GM12878 (cell line): ENCODE results near the gene PCDHB9.

Experiments used
- CEBPZ ChIP-seq: fragments of 150-350 bp; IDR thresholded peaks from 2 replicates; pipeline ENCODE4 v1.6.1; 2016; ENCODE audit warnings: low read depth, low read length
- CHD4 ChIP-seq: fragments of 200-600 bp; sonication (generic); IDR thresholded peaks from 2 replicates; pipeline ENCODE4 v1.6.1; 2016; ENCODE audit warnings: mild to moderate bottlenecking
- EZH2 ChIP-seq: IDR thresholded peaks from 2 replicates; pipeline ENCODE4 v1.6.1; 2012; ENCODE audit warnings: low read depth, mild to moderate bottlenecking, control low read depth, inconsistent platforms, low read length, borderline replicate concordance; ENCODE audit not compliant: control insufficient read depth
- POLR2AphosphoS5 ChIP-seq: IDR thresholded peaks from 2 replicates; pipeline ENCODE4 v1.6.1; 2011; ENCODE audit warnings: mild to moderate bottlenecking, low read length, inconsistent platforms
- ZZZ3 ChIP-seq: IDR thresholded peaks from 2 replicates; pipeline ENCODE4 v1.6.1; 2011; ENCODE audit warnings: low read depth; ENCODE audit not compliant: control insufficient read depth, insufficient read length
- TF ChIP-seq, protein P1 (sequence below), 3 experiments: IDR thresholded peaks in 2 of 3; conservative IDR thresholded peaks in 1 of 3; 2 replicates each; pipeline ENCODE4 v1.5.1; 2011; ENCODE audit warnings: low read depth in 3 of 3, low read length in 3 of 3, mild to moderate bottlenecking in 3 of 3, control low read depth in 2 of 3, moderate library complexity in 2 of 3, inconsistent platforms in 1 of 3, mixed read lengths in 1 of 3; ENCODE audit not compliant: control insufficient read depth in 2 of 3, insufficient read depth in 1 of 3; ENCODE audit errors: extremely low read depth in 1 of 3

- TF ChIP-seq ZZZ3 (no peak), POLR2AphosphoS5 (no peak), CEBPZ (no peak), CHD4 (no peak), EZH2 (no peak)
- TF ChIP-seq, protein P1, sequence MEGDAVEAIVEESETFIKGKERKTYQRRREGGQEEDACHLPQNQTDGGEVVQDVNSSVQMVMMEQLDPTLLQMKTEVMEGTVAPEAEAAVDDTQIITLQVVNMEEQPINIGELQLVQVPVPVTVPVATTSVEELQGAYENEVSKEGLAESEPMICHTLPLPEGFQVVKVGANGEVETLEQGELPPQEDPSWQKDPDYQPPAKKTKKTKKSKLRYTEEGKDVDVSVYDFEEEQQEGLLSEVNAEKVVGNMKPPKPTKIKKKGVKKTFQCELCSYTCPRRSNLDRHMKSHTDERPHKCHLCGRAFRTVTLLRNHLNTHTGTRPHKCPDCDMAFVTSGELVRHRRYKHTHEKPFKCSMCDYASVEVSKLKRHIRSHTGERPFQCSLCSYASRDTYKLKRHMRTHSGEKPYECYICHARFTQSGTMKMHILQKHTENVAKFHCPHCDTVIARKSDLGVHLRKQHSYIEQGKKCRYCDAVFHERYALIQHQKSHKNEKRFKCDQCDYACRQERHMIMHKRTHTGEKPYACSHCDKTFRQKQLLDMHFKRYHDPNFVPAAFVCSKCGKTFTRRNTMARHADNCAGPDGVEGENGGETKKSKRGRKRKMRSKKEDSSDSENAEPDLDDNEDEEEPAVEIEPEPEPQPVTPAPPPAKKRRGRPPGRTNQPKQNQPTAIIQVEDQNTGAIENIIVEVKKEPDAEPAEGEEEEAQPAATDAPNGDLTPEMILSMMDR (IDR thresholded peaks at IDR 0.05 in 2 of 3, conservative IDR thresholded peaks at IDR 0.05 in 1 of 3; ENCODE audit: control insufficient read depth in 2 of 3, extremely low read depth in 1 of 3, insufficient read depth in 1 of 3, low read depth in 3 of 3, low read length in 3 of 3): no peak; a peak in 1 of 6 replicates
Observed at GRCh38 chr5:141208478-141208877, 21.5 kb downstream of the PCDHB9 start, which contains the start of gene PCDHB12.
